NCI-H345 treated with DMSO at 0.1 percent for 48 hours (cell line): ENCODE measurements around the gene ACSL5.

Experiments used
- DNase-seq: peaks from one replicate; lab custom pipeline; 2025; ENCODE audit not compliant: unreplicated experiment; lab: John Stamatoyannopoulos, UW

The ACSL5 gene

GRCh38 chr10:112373912-112374338 lies at the start of gene ACSL5:
ACSL5 (plus strand) TSS chr10:112374116; CDS start chr10:112394947, 20,831 bp downstream.
- DNase-seq, result no peak

GRCh38 chr10:112327678-112328077 lies 46.2 kb upstream of the ACSL5 start:
- DNase-seq, result no peak

- no peak for DNase-seq
These were observed 43.8 kb upstream of the ACSL5 start for GRCh38 chr10:112330162-112330561.

- no peak for DNase-seq
These were observed 43.2 kb upstream of the ACSL5 start for GRCh38 chr10:112330607-112331160.

- DNase-seq, result no peak
These were observed 41.9 kb upstream of the ACSL5 start for GRCh38 chr10:112332022-112332421.

GRCh38 chr10:112332509-112333228 lies 41.2 kb upstream of the ACSL5 start:
- peak; percentile 77 for DNase-seq

GRCh38 chr10:112333452-112333851 lies 40.5 kb upstream of the ACSL5 start:
- no peak for DNase-seq

- DNase-seq, result no peak
These were observed 38.6 kb upstream of the ACSL5 start for GRCh38 chr10:112335111-112335867.

GRCh38 chr10:112335868-112336265 lies 38.0 kb upstream of the ACSL5 start:
- DNase-seq, result no peak

- no peak for DNase-seq
These were observed 37.2 kb upstream of the ACSL5 start for GRCh38 chr10:112336556-112337201.

- no peak for DNase-seq
These were observed 35.0 kb upstream of the ACSL5 start for GRCh38 chr10:112338957-112339356.

GRCh38 chr10:112340601-112341000 lies 33.3 kb upstream of the ACSL5 start:
- no peak for DNase-seq

- DNase-seq, result no peak
These were observed 30.7 kb upstream of the ACSL5 start for GRCh38 chr10:112343056-112343806.

- DNase-seq, result no peak
These were observed 29.7 kb upstream of the ACSL5 start for GRCh38 chr10:112344261-112344660.

GRCh38 chr10:112345202-112345601 lies 28.7 kb upstream of the ACSL5 start:
- no peak for DNase-seq

GRCh38 chr10:112345743-112346142 lies 28.2 kb upstream of the ACSL5 start:
- DNase-seq, result no peak

- DNase-seq, result no peak
These were observed 27.1 kb upstream of the ACSL5 start for GRCh38 chr10:112346774-112347173.

- DNase-seq, result no peak
These were observed 25.9 kb upstream of the ACSL5 start for GRCh38 chr10:112347709-112348671.

- no peak for DNase-seq
These were observed 25.2 kb upstream of the ACSL5 start for GRCh38 chr10:112348759-112349158.
